ENCODE measurements around the gene RNASE1. TPM values are rescaled to one million over a fixed set of nuclear protein-coding genes. Genes with fewer than 3 reads are reported as not detected.

Gene RNASE1
- total RNA-seq, 1 experiment from 2014 or later: 6.2 TPM

- Mint-ChIP-seq H3K9me3 (0 out of 2 replicates have a peak, but pooled peaks cover 3% of the 10 kb centered on the region), H3K4me3 (no peak overlapping the region), H3K4me1 (peaks cover 30% of the 10 kb centered on the region), H3K36me3 (no peaks in the 10 kb centered on the region), H3K27me3 (ENCODE audit: low read depth) (no peaks in the 10 kb centered on the region), H3K27ac (no peak overlapping the region)
- TF ChIP-seq ERG (CRISPR knock-in tag; IDR thresholded peaks at IDR 0.05) (no peak), SOX15 (CRISPR knock-in tag; IDR thresholded peaks at IDR 0.05) (no peak), MXD4 (CRISPR knock-in tag; IDR thresholded peaks at IDR 0.05; ENCODE audit: borderline replicate concordance) (no peak), NFYB (CRISPR knock-in tag; conservative IDR thresholded peaks at IDR 0.05; ENCODE audit: low read depth) (no peak), PRDM15 (CRISPR knock-in tag; IDR thresholded peaks at IDR 0.05) (no peak), ZNF219 (CRISPR knock-in tag; IDR thresholded peaks at IDR 0.05; ENCODE audit: borderline replicate concordance) (no peak), NFE2L1 (CRISPR knock-in tag; IDR thresholded peaks at IDR 0.05) (no peak), NR2C2 (CRISPR knock-in tag; IDR thresholded peaks at IDR 0.05) (no peak), AR (CRISPR knock-in tag; IDR thresholded peaks at IDR 0.05) (no peak), ZNF425 (CRISPR knock-in tag; conservative IDR thresholded peaks at IDR 0.05) (no peak), E2F1 (CRISPR knock-in tag; IDR thresholded peaks at IDR 0.05) (no peak), GRHL2 (CRISPR knock-in tag; IDR thresholded peaks at IDR 0.05; ENCODE audit: insufficient replicate concordance, severe bottlenecking) (no peak), HMGA2 (CRISPR knock-in tag; IDR thresholded peaks at IDR 0.05) (no peak), SMAD4 (CRISPR knock-in tag; IDR thresholded peaks at IDR 0.05) (no peak), ZNF671 (CRISPR knock-in tag; IDR thresholded peaks at IDR 0.05) (no peak)
- ChIA-PET POLR2A (no interaction called here), CTCF (no interaction called here)
- no peak for ATAC-seq
- no peak for DNase-seq (ENCODE audit: low spot score)
These were observed 11.0 kb downstream of the RNASE1 start for GRCh38 chr14:20791597-20791996.

GRCh38 chr14:20791187-20791586 lies 11.5 kb downstream of the RNASE1 start:
- no peaks in the 10 kb centered on the region for H3K36me3 Mint-ChIP-seq
- ATAC-seq (no peak), DNase-seq (ENCODE audit: low spot score) (no peak)
- no peaks in the 10 kb centered on the region; the same call in 1 of the 2 replicates for H3K27me3 Mint-ChIP-seq (ENCODE audit: low read depth)
- ChIA-PET CTCF (interaction anchor here (0.8 to 1.9 kb wide), 4 partner anchors 33 to 82 kb away, joined by 3 to 8 read pairs (median 5); no protein-coding TSS in a partner anchor), POLR2A (no interaction called here)
- TF ChIP-seq FOXJ3 (CRISPR knock-in tag; IDR thresholded peaks at IDR 0.05; ENCODE audit: borderline replicate concordance): no peak
- no peak for TF ChIP-seq NR3C1 (CRISPR knock-in tag; conservative IDR thresholded peaks at IDR 0.05; ENCODE audit: low read depth)
- no peak for TF ChIP-seq ERG (CRISPR knock-in tag; IDR thresholded peaks at IDR 0.05)
- no peak for TF ChIP-seq TEAD1 (CRISPR knock-in tag; IDR thresholded peaks at IDR 0.05)
- no peak for TF ChIP-seq CBFB (CRISPR knock-in tag; IDR thresholded peaks at IDR 0.05; ENCODE audit: low read depth)
- TF ChIP-seq SP1 (CRISPR knock-in tag; conservative IDR thresholded peaks at IDR 0.05): no peak
- TF ChIP-seq MYBL2 (CRISPR knock-in tag; IDR thresholded peaks at IDR 0.05): no peak
- no peak overlapping the region for H3K4me3 Mint-ChIP-seq
- H3K4me1 Mint-ChIP-seq: peaks cover 31% of the 10 kb centered on the region
- H3K27ac Mint-ChIP-seq: no peak overlapping the region
- H3K9me3 Mint-ChIP-seq: 0 out of 2 replicates have a peak, but pooled peaks cover 3% of the 10 kb centered on the region

Measured in WTC11 (cell line).